SK-N-SH treated with all-trans-retinoic acid at 6 μM for 48 hours (cell line): ENCODE data around the gene HOXC4.
"Not testable (repeated sequence)": the region's sequence is repeated elsewhere in the genome, so short reads cannot be mapped to it uniquely, and the experiment has no call there.

ENCODE experiments used
- BACH2 ChIP-seq: fragments of 250-450 bp; sonication (Bioruptor Pico); IDR thresholded peaks from 2 replicates; pipeline ENCODE4 v1.9.0; 2021; ENCODE audit warnings: mild to moderate bottlenecking, borderline replicate concordance
- CREB5 ChIP-seq: fragments of 250-450 bp; sonication (Bioruptor Pico); IDR thresholded peaks from 2 replicates; pipeline ENCODE4 v1.5.1; 2020; ENCODE audit warnings: low read depth, mild to moderate bottlenecking, moderate library complexity
- ESRRG ChIP-seq: fragments of 250-450 bp; sonication (Bioruptor Pico); IDR thresholded peaks from 2 replicates; pipeline ENCODE4 v1.6.1; 2021; ENCODE audit warnings: mild to moderate bottlenecking
- ISL1 ChIP-seq: fragments of 250-450 bp; sonication (Bioruptor Pico); IDR thresholded peaks from 2 replicates; pipeline ENCODE4 v2.1.2; 2022; ENCODE audit warnings: mild to moderate bottlenecking, moderate library complexity
- OSR1 ChIP-seq: fragments of 250-450 bp; sonication (Bioruptor Pico); IDR thresholded peaks from 2 replicates; pipeline ENCODE4 v1.8.0; 2022; ENCODE audit warnings: moderate library complexity, mild to moderate bottlenecking, inconsistent platforms
- PATZ1 ChIP-seq: fragments of 250-450 bp; sonication (Bioruptor Pico); IDR thresholded peaks from 2 replicates; pipeline ENCODE4 v1.8.0; 2020; ENCODE audit warnings: mild to moderate bottlenecking, moderate library complexity, borderline replicate concordance
- RARB ChIP-seq: fragments of 250-450 bp; sonication (Bioruptor Pico); IDR thresholded peaks from 2 replicates; pipeline ENCODE4 v1.8.0; 2021; ENCODE audit warnings: mild to moderate bottlenecking, moderate library complexity
- SNAI2 ChIP-seq: fragments of 250-450 bp; sonication (Bioruptor Pico); IDR thresholded peaks from 2 replicates; pipeline ENCODE4 v1.5.0; 2020; ENCODE audit warnings: mild to moderate bottlenecking, moderate library complexity
- ZFP3 ChIP-seq: fragments of 250-450 bp; sonication (Bioruptor Pico); IDR thresholded peaks from 2 replicates; pipeline ENCODE4 v1.5.0; 2020; ENCODE audit warnings: mild to moderate bottlenecking, moderate library complexity
- ZFP30 ChIP-seq: fragments of 450-650 bp; formaldehyde crosslinking; IDR thresholded peaks from 2 replicates; pipeline ENCODE4 v1.5.0; 2022; ENCODE audit warnings: mild to moderate bottlenecking, moderate library complexity

GRCh38 chr12:54088011-54088410, 34.4 kb downstream of the HOXC4 start:
- not testable (repeated sequence) for TF ChIP-seq ZFP3 (CRISPR knock-in tag); BACH2; ISL1 (CRISPR knock-in tag); ESRRG (CRISPR knock-in tag); OSR1 (CRISPR knock-in tag); RARB (CRISPR knock-in tag); PATZ1 (CRISPR knock-in tag); ZFP30; SNAI2; CREB5 (CRISPR knock-in tag)
